GM12878 (cell line): ENCODE measurements around the gene LIMD2. TPM values are rescaled to one million over a fixed set of nuclear protein-coding genes. Genes with fewer than 3 reads are reported as not detected.
A peak's percentile ranks its signal among the peaks of the same experiment; 100 is the strongest.

Experiments
- ATAC-seq: fragments of 200-7000 bp; cut with Tn5 transposase; 3 replicates; pipeline ENCODE4 v1.9.1; 2020; ENCODE audit warnings: mild to moderate bottlenecking, moderate library complexity
- BruUV-seq: library from RNA; stranded (reverse); fragments of 400-500 nt; replicated peaks from 2 replicates; lab custom pipeline; 2021; lab: Mats Ljungman, UMichigan
- CTCF ChIA-PET: fragments of 300-600 bp; sonication (Branson Sonifier 250); formaldehyde crosslinking; extraction: SDS; loops from one replicate; lab custom pipeline; 2021; ENCODE audit warnings: inconsistent platforms; lab: Yijun Ruan, JAX
- POLR2A ChIA-PET: fragments of 350-600 bp; formaldehyde crosslinking; extraction: SDS; loops from one replicate; lab custom pipeline; 2021; ENCODE audit warnings: inconsistent platforms; lab: Charles Lee
- RAD21 ChIA-PET: fragments of 300-600 bp; sonication (Branson Sonifier 250); formaldehyde crosslinking; loops from one replicate; lab custom pipeline; 2023; ENCODE audit warnings: antibody characterized with exemption; ENCODE audit not compliant: unreplicated experiment; lab: Charles Lee
- SMC1A ChIA-PET: fragments of 300-600 bp; sonication (Branson Sonifier 250); formaldehyde crosslinking; loops from one replicate; lab custom pipeline; 2023; ENCODE audit not compliant: unreplicated experiment, uncharacterized antibody; lab: Charles Lee
- DNase-seq: peaks from one replicate; pipeline ENCODE4 v3.0.0-alpha.2; 2011; ENCODE audit warnings: low read depth, low spot score
- FAIRE-seq: peaks from 3 replicates; lab custom pipeline; 2011; peaks lifted over from hg19 to GRCh38; lab: Jason Lieb, UNC
- H2AFZ ChIP-seq: 2 replicates; pipeline ENCODE4 v1.6.0; 2011; ENCODE audit warnings: low read depth, low read length, control low read depth; ENCODE audit not compliant: control insufficient read depth
- H3K27ac ChIP-seq: 2 replicates; pipeline ENCODE4 v1.5.1; 2011; ENCODE audit warnings: control low read depth; ENCODE audit not compliant: control insufficient read depth, insufficient read depth
- H3K27me3 ChIP-seq, 2 experiments: replicated peaks in 1 of 2; 2 replicates each; pipeline versions ENCODE4 v1.6.0 to v1.6.1; 2011; ENCODE audit warnings: low read length in 1 of 2; ENCODE audit not compliant: control insufficient read depth in 2 of 2, insufficient read depth in 2 of 2
- H3K36me3 ChIP-seq, 2 experiments: 2 replicates each; pipeline ENCODE4 v1.5.1; 2011; ENCODE audit warnings: low read length in 1 of 2; ENCODE audit not compliant: control insufficient read depth in 2 of 2, insufficient read depth in 2 of 2
- H3K4me1 ChIP-seq: 2 replicates; pipeline ENCODE4 v1.6.1; 2011; ENCODE audit warnings: mild to moderate bottlenecking, low read length, moderate library complexity, mixed read lengths; ENCODE audit not compliant: control insufficient read depth, insufficient read depth
- H3K4me2 ChIP-seq: 2 replicates; pipeline ENCODE4 v1.6.0; 2011; ENCODE audit warnings: control low read depth; ENCODE audit not compliant: control insufficient read depth, insufficient read depth
- H3K4me3 ChIP-seq: fragments of 200-600 bp; sonication (generic); 2 replicates; pipeline ENCODE4 v1.5.1; 2016
- H3K79me2 ChIP-seq: 2 replicates; pipeline ENCODE4 v1.6.0; 2011; ENCODE audit warnings: low read length; ENCODE audit not compliant: control insufficient read depth, insufficient read depth
- H3K9ac ChIP-seq: 2 replicates; pipeline ENCODE4 v1.8.0; 2011; ENCODE audit warnings: low read length, control low read depth, mixed read lengths; ENCODE audit not compliant: control insufficient read depth, insufficient read depth
- H3K9me3 ChIP-seq: replicated peaks from 3 replicates; pipeline ENCODE4 v1.5.1; 2011; ENCODE audit warnings: mild to moderate bottlenecking, low read length; ENCODE audit not compliant: control insufficient read depth, insufficient read depth
- H4K20me1 ChIP-seq: 2 replicates; pipeline ENCODE4 v1.6.0; 2011; ENCODE audit not compliant: control insufficient read depth, insufficient read depth
- BACH1 ChIP-seq: fragments of 450-650 bp; IDR thresholded peaks from 2 replicates; pipeline ENCODE4 v1.6.1; 2017; ENCODE audit warnings: mild to moderate bottlenecking, borderline replicate concordance
- BCL11A ChIP-seq: IDR thresholded peaks from 2 replicates; pipeline ENCODE4 v1.6.1; 2011; ENCODE audit warnings: low read depth, low read length
- CTCF ChIP-seq, 3 experiments: IDR thresholded peaks in 2 of 3; conservative IDR thresholded peaks in 1 of 3; 2 replicates each; pipeline ENCODE4 v1.5.1; 2011; ENCODE audit warnings: low read depth in 3 of 3, low read length in 3 of 3, mild to moderate bottlenecking in 3 of 3, control low read depth in 2 of 3, moderate library complexity in 2 of 3, inconsistent platforms in 1 of 3, mixed read lengths in 1 of 3; ENCODE audit not compliant: control insufficient read depth in 2 of 3, insufficient read depth in 1 of 3; ENCODE audit errors: extremely low read depth in 1 of 3
- EP300 ChIP-seq, 2 experiments: fragments of 150-350 bp in 1 of 2; IDR thresholded peaks; 2 replicates each; pipeline ENCODE4 v1.6.1; 2011 to 2012; ENCODE audit warnings: low read depth in 2 of 2, low read length in 2 of 2, borderline replicate concordance in 1 of 2, improper control_type of control experiment in 1 of 2, inconsistent platforms in 1 of 2; ENCODE audit not compliant: control insufficient read depth in 1 of 2
- HSF1 ChIP-seq: fragments of 150-350 bp; IDR thresholded peaks from 2 replicates; pipeline ENCODE4 v1.6.1; 2014; ENCODE audit warnings: mild to moderate bottlenecking, low read depth, low read length
- IKZF1 ChIP-seq: fragments of 450-650 bp; conservative IDR thresholded peaks from 2 replicates; pipeline ENCODE4 v1.6.1; 2017; ENCODE audit warnings: antibody characterized with exemption, mild to moderate bottlenecking
- NFYB ChIP-seq: IDR thresholded peaks from 2 replicates; pipeline ENCODE4 v1.6.1; 2011; ENCODE audit warnings: low read depth, mild to moderate bottlenecking, low read length, improper control_type of control experiment, moderate library complexity; ENCODE audit not compliant: insufficient read depth
- NR2F1 ChIP-seq: fragments of 450-650 bp; conservative IDR thresholded peaks from 2 replicates; pipeline ENCODE4 v1.6.1; 2017; ENCODE audit warnings: mild to moderate bottlenecking
- PML ChIP-seq: IDR thresholded peaks from 2 replicates; pipeline ENCODE4 v1.6.1; 2012; ENCODE audit warnings: low read length, inconsistent platforms
- POLR2A ChIP-seq: IDR thresholded peaks from 2 replicates; pipeline ENCODE4 v1.6.1; 2011; ENCODE audit warnings: low read depth, mild to moderate bottlenecking, low read length
- POLR2AphosphoS2 ChIP-seq: IDR thresholded peaks from 2 replicates; pipeline ENCODE4 v1.6.1; 2011; ENCODE audit warnings: low read depth, mild to moderate bottlenecking, low read length, improper control_type of control experiment, moderate library complexity
- POLR2AphosphoS5 ChIP-seq: IDR thresholded peaks from 2 replicates; pipeline ENCODE4 v1.6.1; 2011; ENCODE audit warnings: mild to moderate bottlenecking, low read length, inconsistent platforms
- POU2F2 ChIP-seq: IDR thresholded peaks from 3 replicates; pipeline ENCODE4 v1.6.1; 2011; ENCODE audit warnings: low read depth, mild to moderate bottlenecking, low read length, borderline replicate concordance
- RAD21 ChIP-seq: IDR thresholded peaks from 2 replicates; pipeline ENCODE4 v1.6.1; 2011; ENCODE audit warnings: mild to moderate bottlenecking, low read depth, low read length, moderate library complexity; ENCODE audit not compliant: insufficient read depth
- RUNX3 ChIP-seq: IDR thresholded peaks from 2 replicates; pipeline ENCODE4 v1.6.1; 2012; ENCODE audit warnings: low read length, inconsistent platforms
- WGBS: methylation state at CpG from one replicate; pipeline ENCODE4 v1.1.6; 2016; ENCODE audit warnings: low lambda C conversion rate; ENCODE audit not compliant: insufficient replicate concordance, insufficient coverage; ENCODE audit errors: missing lambda C conversion rate; 5-methylcytosine and 5-hydroxymethylcytosine counted together
- in situ Hi-C: fragments of 300-500 bp; cut with MboI; formaldehyde crosslinking; loops from 9 replicates; pipeline ENCODE4 v1.14.3; 2018; ENCODE audit warnings: mixed read lengths
- intact Hi-C: fragments of 100-400 bp; cut with micrococcal nuclease; formaldehyde crosslinking; loops from one replicate; pipeline ENCODE4 v1.14.2; 2022; ENCODE audit not compliant: unreplicated experiment
- polyA plus RNA-seq, 11 experiments: library from polyadenylated mRNA; depleted of rRNA in 4 of 11; unstranded in 6 of 11; stranded (reverse) in 5 of 11; fragments of >200 nt; fragmentation: Nextera tagmentation in 4 of 11; fragmentation: Illumina TruSeq in 1 of 11; extraction: Ambion mirVana in 4 of 11; extraction: Trizol in 1 of 11; gene quantifications; 1 replicate in 1 of 11; 2 replicates in 10 of 11; pipeline versions ENCODE4 v1.2.1 to v1.2.3, GENCODE V29; 2011 to 2016; ENCODE audit warnings: inconsistent platforms in 2 of 11, missing spikeins in 2 of 11, low read depth in 1 of 11
- total RNA-seq, 4 experiments: library from RNA; depleted of rRNA in 3 of 4; stranded (reverse); fragments of >200 nt in 3 of 4; fragmentation: Illumina TruSeq in 1 of 4; extraction: Trizol in 1 of 4; gene quantifications; 2 replicates each; pipeline versions ENCODE4 v1.2.1 to v1.2.3, GENCODE V29; 2013 to 2021
- TF ChIP-seq, protein P1 (sequence below): fragments of 450-650 bp; IDR thresholded peaks from 2 replicates; pipeline ENCODE4 v1.6.1; 2017; ENCODE audit warnings: low read depth, mild to moderate bottlenecking, moderate library complexity

LIMD2 gene
- total and polyA plus RNA-seq, 10 of the 15 experiments (the other 5 are each of a cell fraction or from before 2014, with no cell fraction given): 1.1 to 339 (median 181) TPM

GRCh38 chr17:63696381-63696961 lies 3.5 kb downstream of the LIMD2 start:
- ATAC-seq (peak; percentile 21), DNase-seq (no peak), FAIRE-seq (peak; percentile 80)
- ChIA-PET SMC1A (interaction anchor here (0.9 to 2.5 kb wide), 6 partner anchors 8 to 256 kb away, joined by 3 to 11 read pairs (median 4); partner anchors contain the start of gene MAP3K3), POLR2A (interaction anchor here (0.8 to 2.7 kb wide), 8 partner anchors 8 to 146 kb away, joined by 3 to 23 read pairs (median 7); partner anchors contain the start of genes CCDC47, DDX42, MAP3K3 and SMARCD2), CTCF (interaction anchor here (0.8 to 3.3 kb wide), 21 partner anchors 9 to 453 kb away, joined by 3 to 12 read pairs (median 3); partner anchors contain the start of gene MAP3K3), RAD21 (interaction anchor here (1.0 to 3.2 kb wide), 13 partner anchors 8 to 271 kb away, joined by 3 to 24 read pairs (median 5); partner anchors contain the start of genes MAP3K3 and STRADA)
- WGBS: 15% methylated on average over 9 of the region's 9 CpGs
- in situ Hi-C loops (no loop called here), intact Hi-C loops (loop anchor here (2.0 to 10.0 kb wide), 4 partner anchors 74 to 272 kb away; partner anchors contain the start of genes DCAF7, MAP3K3 and SMARCD2)
- Histone ChIP-seq H3K4me2 (peak overlapping the region; percentile 84), H3K9ac (peak overlapping the region; percentile 86), H3K36me3 (peaks cover 14 to 18% of the 10 kb centered on the region in 2 experiments; a peak in 3 of 4 replicates), H3K27me3 (no peaks in the 10 kb centered on the region), H4K20me1 (no peaks in the 10 kb centered on the region), H3K27ac (peak overlapping the region; percentile 94), H3K4me3 (peak overlapping the region; percentile 88; the same call in 1 of the 2 replicates), H3K79me2 (peaks cover 47% of the 10 kb centered on the region), H2AFZ (no peak overlapping the region), H3K9me3 (no peaks in the 10 kb centered on the region), H3K4me1 (peaks cover 33% of the 10 kb centered on the region)
- no TSS peak for BruUV-seq
- TF ChIP-seq POLR2A: peak; percentile 66; the same call in 1 of the 2 replicates
- TF ChIP-seq BACH1: 0 out of 2 replicates have a peak, but pooled peaks have one; percentile 11
- TF ChIP-seq PML: 0 out of 2 replicates have a peak, but pooled peaks have one; percentile 7
- 0 out of 2 replicates have a peak, but pooled peaks have one; percentile 20 for TF ChIP-seq IKZF1
- TF ChIP-seq NR2F1: peak; percentile 70
- peak; percentile 41; the same call in 1 of the 3 replicates for TF ChIP-seq POU2F2
- no peak for TF ChIP-seq HSF1
- peak; percentile 43; the same call in 1 of the 2 replicates for TF ChIP-seq RUNX3
- peak; percentile 40; the same call in 1 of the 2 replicates for TF ChIP-seq POLR2AphosphoS2
- no peak for TF ChIP-seq EP300 (IDR thresholded peaks at IDR 0.05; ENCODE audit: borderline replicate concordance in 1 of 2, control insufficient read depth in 1 of 2, low read depth in 2 of 2, low read length in 2 of 2)
- TF ChIP-seq CTCF (IDR thresholded peaks at IDR 0.05 in 2 of 3, conservative IDR thresholded peaks at IDR 0.05 in 1 of 3; ENCODE audit: control insufficient read depth in 2 of 3, extremely low read depth in 1 of 3, insufficient read depth in 1 of 3, low read depth in 3 of 3, low read length in 3 of 3): peak; percentile 48 to 59 (median 50)
- TF ChIP-seq POLR2AphosphoS5: peak; percentile 11; the same call in 1 of the 2 replicates
- peak; percentile 48 for TF ChIP-seq RAD21
- no peak for TF ChIP-seq NFYB
- TF ChIP-seq, protein P1, sequence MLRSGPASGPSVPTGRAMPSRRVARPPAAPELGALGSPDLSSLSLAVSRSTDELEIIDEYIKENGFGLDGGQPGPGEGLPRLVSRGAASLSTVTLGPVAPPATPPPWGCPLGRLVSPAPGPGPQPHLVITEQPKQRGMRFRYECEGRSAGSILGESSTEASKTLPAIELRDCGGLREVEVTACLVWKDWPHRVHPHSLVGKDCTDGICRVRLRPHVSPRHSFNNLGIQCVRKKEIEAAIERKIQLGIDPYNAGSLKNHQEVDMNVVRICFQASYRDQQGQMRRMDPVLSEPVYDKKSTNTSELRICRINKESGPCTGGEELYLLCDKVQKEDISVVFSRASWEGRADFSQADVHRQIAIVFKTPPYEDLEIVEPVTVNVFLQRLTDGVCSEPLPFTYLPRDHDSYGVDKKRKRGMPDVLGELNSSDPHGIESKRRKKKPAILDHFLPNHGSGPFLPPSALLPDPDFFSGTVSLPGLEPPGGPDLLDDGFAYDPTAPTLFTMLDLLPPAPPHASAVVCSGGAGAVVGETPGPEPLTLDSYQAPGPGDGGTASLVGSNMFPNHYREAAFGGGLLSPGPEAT: no peak
- TF ChIP-seq BCL11A: 0 out of 2 replicates have a peak, but pooled peaks have one; percentile 2
